IMR-90 (cell line): ENCODE data around the gene CTAG1B. TPM values are rescaled to one million over a fixed set of nuclear protein-coding genes. Genes with fewer than 3 reads are reported as not detected.

ENCODE experiments used
- ATAC-seq: fragments of 200-7000 bp; cut with Tn5 transposase; 2 replicates; pipeline ENCODE4 v1.9.1; 2020; ENCODE audit warnings: low read depth, mild to moderate bottlenecking, moderate library complexity
- BruUV-seq: library from RNA; stranded (reverse); fragments of 400-500 nt; replicated peaks from 2 replicates; lab custom pipeline; 2021; lab: Mats Ljungman, UMichigan
- CTCF ChIA-PET: fragments of 300-600 bp; formaldehyde crosslinking; extraction: SDS; loops from one replicate; lab custom pipeline; 2021; ENCODE audit warnings: antibody characterized with exemption; lab: Yijun Ruan, JAX
- POLR2A ChIA-PET: fragments of 300-600 bp; sonication (Branson Sonifier 250); formaldehyde crosslinking; loops from one replicate; lab custom pipeline; 2022; ENCODE audit warnings: antibody characterized with exemption; ENCODE audit not compliant: unreplicated experiment; lab: Charles Lee
- DNase-seq: peaks from one replicate; pipeline ENCODE4 v3.0.0; 2013
- H2AFZ ChIP-seq: replicated peaks from 2 replicates; pipeline ENCODE3; 2013; ENCODE audit warnings: low read length, mild to moderate bottlenecking; ENCODE audit not compliant: poor library complexity
- H2AK5ac ChIP-seq: 2 replicates; pipeline ENCODE4 v1.6.1; 2013; ENCODE audit warnings: low read depth, low read length, inconsistent platforms
- H2AK9ac ChIP-seq: replicated peaks from 2 replicates; pipeline ENCODE3; 2013; ENCODE audit warnings: mild to moderate bottlenecking, low read depth, low read length, moderate library complexity; ENCODE audit not compliant: poor library complexity
- H2BK120ac ChIP-seq: 2 replicates; pipeline ENCODE4 v1.6.1; 2013; ENCODE audit warnings: low read depth, low read length, inconsistent platforms
- H2BK15ac ChIP-seq: 3 replicates; pipeline ENCODE4 v1.6.1; 2013; ENCODE audit warnings: low read depth, low read length, inconsistent platforms
- H2BK20ac ChIP-seq: 2 replicates; pipeline ENCODE4 v1.6.1; 2013; ENCODE audit warnings: low read depth, mild to moderate bottlenecking, inconsistent platforms, low read length, moderate library complexity
- H2BK5ac ChIP-seq: 2 replicates; pipeline ENCODE4 v1.6.1; 2013; ENCODE audit warnings: mild to moderate bottlenecking, low read depth, low read length, inconsistent platforms; ENCODE audit not compliant: poor library complexity, severe bottlenecking
- H3K14ac ChIP-seq: replicated peaks from 2 replicates; pipeline ENCODE4 v1.6.1; 2013; ENCODE audit warnings: low read depth, low read length, inconsistent platforms
- H3K18ac ChIP-seq: 2 replicates; pipeline ENCODE4 v1.6.1; 2013; ENCODE audit warnings: low read depth, low read length, control low read depth
- H3K23ac ChIP-seq: 2 replicates; pipeline ENCODE4 v1.6.1; 2013; ENCODE audit warnings: low read depth, low read length, inconsistent platforms
- H3K27ac ChIP-seq: 2 replicates; pipeline ENCODE4 v1.5.1; 2013; ENCODE audit warnings: mild to moderate bottlenecking, control low read depth, low read length; ENCODE audit not compliant: insufficient read depth
- H3K27me3 ChIP-seq: 2 replicates; pipeline ENCODE4 v1.6.1; 2013; ENCODE audit warnings: low read length; ENCODE audit not compliant: control insufficient read depth, insufficient read depth
- H3K36me3 ChIP-seq: 2 replicates; pipeline ENCODE4 v1.6.1; 2013; ENCODE audit warnings: low read length, mixed read lengths; ENCODE audit not compliant: control insufficient read depth, insufficient read depth
- H3K4ac ChIP-seq: 2 replicates; pipeline ENCODE4 v1.6.1; 2013; ENCODE audit warnings: low read depth, low read length, inconsistent platforms
- H3K4me1 ChIP-seq: 2 replicates; pipeline ENCODE4 v1.6.1; 2013; ENCODE audit warnings: low read length, mixed read lengths; ENCODE audit not compliant: control insufficient read depth, insufficient read depth
- H3K4me2 ChIP-seq: 2 replicates; pipeline ENCODE4 v1.6.1; 2013; ENCODE audit warnings: low read depth, mild to moderate bottlenecking, control low read depth, low read length, moderate library complexity
- H3K4me3 ChIP-seq: 2 replicates; pipeline ENCODE4 v1.5.1; 2013; ENCODE audit warnings: low read depth, mild to moderate bottlenecking, control low read depth, low read length, moderate library complexity; ENCODE audit not compliant: insufficient read depth
- H3K56ac ChIP-seq: 2 replicates; pipeline ENCODE4 v1.6.1; 2013; ENCODE audit warnings: low read length, inconsistent platforms; ENCODE audit not compliant: insufficient read depth; ENCODE audit errors: extremely low read depth
- H3K79me1 ChIP-seq, 2 experiments: 2 replicates each; pipeline ENCODE4 v1.6.1; 2013; ENCODE audit warnings: low read length in 2 of 2, inconsistent platforms in 1 of 2, low read depth in 1 of 2
- H3K9ac ChIP-seq: 2 replicates; pipeline ENCODE4 v1.6.1; 2013; ENCODE audit warnings: low read depth, low read length, control low read depth
- H3K9me1 ChIP-seq: 2 replicates; pipeline ENCODE4 v1.6.1; 2013; ENCODE audit warnings: low read length, inconsistent platforms; ENCODE audit not compliant: insufficient read depth
- H3K9me3 ChIP-seq: 2 replicates; pipeline ENCODE4 v1.6.1; 2013; ENCODE audit warnings: low read length; ENCODE audit not compliant: control insufficient read depth, insufficient read depth
- H4K20me1 ChIP-seq: 2 replicates; pipeline ENCODE4 v1.6.1; 2013; ENCODE audit warnings: low read length, inconsistent platforms; ENCODE audit not compliant: insufficient read depth
- H4K5ac ChIP-seq: 2 replicates; pipeline ENCODE4 v1.6.1; 2013; ENCODE audit warnings: mild to moderate bottlenecking, low read depth, low read length, control low read depth
- H4K8ac ChIP-seq, 2 experiments: 2 replicates each; pipeline ENCODE4 v1.6.1; 2013; ENCODE audit warnings: low read depth in 2 of 2, low read length in 2 of 2, control low read depth in 1 of 2, inconsistent platforms in 1 of 2
- H4K91ac ChIP-seq: 2 replicates; pipeline ENCODE4 v1.6.1; 2013; ENCODE audit warnings: low read depth, low read length, inconsistent platforms; ENCODE audit not compliant: insufficient read depth
- BHLHE40 ChIP-seq: fragments of 150-350 bp; IDR thresholded peaks from 2 replicates; pipeline ENCODE4 v1.6.1; 2016; ENCODE audit warnings: mild to moderate bottlenecking, low read depth, low read length
- CEBPB ChIP-seq: IDR thresholded peaks from 2 replicates; pipeline ENCODE4 v1.6.1; 2012; ENCODE audit warnings: low read depth, low read length, improper control_type of control experiment
- CHD1 ChIP-seq: IDR thresholded peaks from 2 replicates; pipeline ENCODE4 v1.6.1; 2012; ENCODE audit warnings: low read depth, low read length, improper control_type of control experiment
- CTCF ChIP-seq: conservative IDR thresholded peaks from 2 replicates; pipeline ENCODE4 v1.5.1; 2012; ENCODE audit warnings: mild to moderate bottlenecking, low read depth, low read length, improper control_type of control experiment
- ELK1 ChIP-seq: fragments of 150-350 bp; IDR thresholded peaks from 2 replicates; pipeline ENCODE4 v1.6.1; 2016; ENCODE audit warnings: low read depth, mild to moderate bottlenecking, low read length, moderate library complexity, borderline replicate concordance
- FOS ChIP-seq: fragments of 150-350 bp; IDR thresholded peaks from 2 replicates; pipeline ENCODE4 v1.6.1; 2016; ENCODE audit warnings: low read depth, low read length
- MAFK ChIP-seq: IDR thresholded peaks from 2 replicates; pipeline ENCODE4 v1.6.1; 2012; ENCODE audit warnings: low read depth, low read length, improper control_type of control experiment
- MAZ ChIP-seq: IDR thresholded peaks from 2 replicates; pipeline ENCODE4 v1.6.1; 2012; ENCODE audit warnings: low read depth, mild to moderate bottlenecking, low read length, improper control_type of control experiment, moderate library complexity, borderline replicate concordance
- MXI1 ChIP-seq: IDR thresholded peaks from 2 replicates; pipeline ENCODE4 v1.6.1; 2012; ENCODE audit warnings: low read depth, mild to moderate bottlenecking, low read length, moderate library complexity, borderline replicate concordance
- NFE2L2 ChIP-seq: fragments of 150-350 bp; IDR thresholded peaks from 2 replicates; pipeline ENCODE4 v1.6.1; 2016; ENCODE audit warnings: low read depth, mild to moderate bottlenecking, low read length
- POLR2A ChIP-seq: IDR thresholded peaks from 2 replicates; pipeline ENCODE4 v1.6.1; 2012; ENCODE audit warnings: mild to moderate bottlenecking, low read depth, low read length
- RAD21 ChIP-seq: IDR thresholded peaks from 2 replicates; pipeline ENCODE4 v1.6.1; 2012; ENCODE audit warnings: low read length, improper control_type of control experiment
- RCOR1 ChIP-seq: IDR thresholded peaks from 2 replicates; pipeline ENCODE4 v1.6.1; 2012; ENCODE audit warnings: mild to moderate bottlenecking, low read length, improper control_type of control experiment; ENCODE audit not compliant: insufficient replicate concordance
- RFX5 ChIP-seq: IDR thresholded peaks from 2 replicates; pipeline ENCODE4 v1.8.0; 2012; ENCODE audit warnings: low read depth, mild to moderate bottlenecking, low read length, moderate library complexity
- SMC3 ChIP-seq: fragments of 150-350 bp; IDR thresholded peaks from 2 replicates; pipeline ENCODE4 v1.6.1; 2016; ENCODE audit warnings: low read depth, mild to moderate bottlenecking, antibody characterized with exemption, low read length, moderate library complexity
- USF2 ChIP-seq: fragments of 150-350 bp; IDR thresholded peaks from 2 replicates; pipeline ENCODE4 v1.6.1; 2017; ENCODE audit warnings: mild to moderate bottlenecking, antibody characterized with exemption, low read length, low read depth
- WGBS, 2 experiments: methylation state at CpG; one replicate each; pipeline versions ENCODE4 v1.1.5 to v1.1.7; 2013; ENCODE audit warnings: missing lambda C conversion rate in 2 of 2; ENCODE audit not compliant: insufficient read length in 1 of 2; ENCODE audit errors: extremely low coverage in 2 of 2; 5-methylcytosine and 5-hydroxymethylcytosine counted together
- dilution Hi-C: fragments of 300-500 bp; cut with HindIII; formaldehyde crosslinking; loops from one replicate; pipeline ENCODE4 v1.14.3; 2018; ENCODE audit warnings: low sequenced_read_pairs; ENCODE audit not compliant: unreplicated experiment
- in situ Hi-C: fragments of 300-500 bp; cut with MboI; formaldehyde crosslinking; loops from 3 replicates; pipeline ENCODE4 v1.14.3; 2019; ENCODE audit warnings: low sequenced_read_pairs, inconsistent platforms, mixed read lengths
- intact Hi-C: fragments of 100-400 bp; cut with micrococcal nuclease; formaldehyde crosslinking; loops from 2 replicates; pipeline ENCODE4 v1.10.0; 2022
- polyA plus RNA-seq, 3 experiments: library from polyadenylated mRNA; depleted of rRNA; stranded (reverse); fragments of >200 nt; gene quantifications; 2 replicates each; pipeline ENCODE4 v1.2.3, GENCODE V29; 2012; ENCODE audit warnings: low replicate concordance in 1 of 3
- total RNA-seq: library from RNA; depleted of rRNA; stranded (reverse); fragments of >200 nt; gene quantifications from 2 replicates; pipeline ENCODE4 v1.2.3, GENCODE V29; 2012

The CTAG1B gene
- total and polyA plus RNA-seq, 2 of the 4 experiments (the other 2 are of a cell fraction): not detected

- dilution Hi-C loops: no loop called here
- no TSS peak for BruUV-seq
- Histone ChIP-seq H2BK15ac (no peak overlapping the region), H3K9me3 (peaks cover 6% of the 10 kb centered on the region), H2AK5ac (no peak overlapping the region), H3K4ac (no peak overlapping the region), H3K4me3 (no peak overlapping the region), H4K8ac (no peak overlapping the region), H3K56ac (no peak overlapping the region), H3K36me3 (no peaks in the 10 kb centered on the region), H2BK120ac (no peak overlapping the region), H3K79me1 (no peaks in the 10 kb centered on the region), H4K20me1 (no peaks in the 10 kb centered on the region), H3K23ac (no peak overlapping the region), H4K91ac (no peak overlapping the region), H3K9ac (no peak overlapping the region), H2BK5ac (no peak overlapping the region), H3K18ac (no peak overlapping the region), H2AK9ac (no peak overlapping the region), H3K27me3 (peaks cover 2% of the 10 kb centered on the region; the same call in 1 of the 2 replicates), H3K9me1 (no peaks in the 10 kb centered on the region), H3K14ac (no peak overlapping the region), H3K4me2 (no peak overlapping the region), H4K5ac (no peak overlapping the region), H2BK20ac (no peak overlapping the region), H3K4me1 (no peaks in the 10 kb centered on the region), H3K27ac (no peak overlapping the region), H2AFZ (no peak overlapping the region)
- no peak for ATAC-seq
- intact Hi-C loops: no loop called here
- POLR2A ChIA-PET: no interaction called here
- TF ChIP-seq CHD1 (no peak), RCOR1 (no peak), MXI1 (no peak), ELK1 (no peak), USF2 (no peak), CEBPB (no peak), NFE2L2 (no peak), MAZ (no peak), RFX5 (no peak), POLR2A (no peak), CTCF (no peak), RAD21 (no peak), SMC3 (no peak), BHLHE40 (no peak), FOS (no peak), MAFK (no peak)
- DNase-seq: no peak
- CTCF ChIA-PET: interaction anchor here (0.7 kb wide), 1 partner anchor 11 kb away, joined by 3 read pairs; no protein-coding TSS in a partner anchor
- 0% methylated on average over 1 of the region's 7 CpGs; no CpG with 5 or more reads in 1 of the 2 experiments for WGBS, 2 experiments
- in situ Hi-C loops: no loop called here
These were observed 42.8 kb upstream of the CTAG1B start for GRCh38 chrX:154661899-154662298.
